GM12878 (cell line): ENCODE measurements around the gene RAD51AP1.

Experiments used
- NRF1 ChIP-seq: conservative IDR thresholded peaks from 2 replicates; pipeline ENCODE4 v1.6.1; 2011; ENCODE audit warnings: mild to moderate bottlenecking, low read depth, low read length, improper control_type of control experiment
- RFX5 ChIP-seq: IDR thresholded peaks from 2 replicates; pipeline ENCODE4 v1.6.1; 2011; ENCODE audit warnings: low read depth, low read length, improper control_type of control experiment
- TF ChIP-seq, protein P1 (sequence below): fragments of 450-650 bp; IDR thresholded peaks from 2 replicates; pipeline ENCODE4 v1.6.1; 2018; ENCODE audit warnings: borderline replicate concordance, mild to moderate bottlenecking; ENCODE audit not compliant: partially characterized antibody

DNA sequence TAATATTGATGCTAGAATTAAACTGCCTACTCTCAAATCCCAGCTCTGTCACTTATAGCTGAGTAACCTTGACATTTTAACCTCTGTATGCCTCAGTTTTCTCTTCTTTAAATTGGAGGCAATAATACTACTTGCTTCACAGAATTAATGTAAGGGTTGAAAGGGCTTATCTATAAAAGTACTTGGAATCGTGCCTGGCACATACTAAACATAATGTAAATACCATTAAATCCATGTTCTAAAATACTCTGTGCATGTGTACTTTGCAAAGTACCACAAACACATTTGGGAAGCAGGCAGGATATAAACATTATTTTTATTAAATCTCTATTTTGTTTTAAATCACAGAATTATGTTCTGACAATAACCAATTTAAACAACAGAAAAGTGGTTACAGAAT is 65.3 kb downstream of the RAD51AP1 start:
- TF ChIP-seq RFX5 (no peak), NRF1 (no peak)
- TF ChIP-seq, protein P1, sequence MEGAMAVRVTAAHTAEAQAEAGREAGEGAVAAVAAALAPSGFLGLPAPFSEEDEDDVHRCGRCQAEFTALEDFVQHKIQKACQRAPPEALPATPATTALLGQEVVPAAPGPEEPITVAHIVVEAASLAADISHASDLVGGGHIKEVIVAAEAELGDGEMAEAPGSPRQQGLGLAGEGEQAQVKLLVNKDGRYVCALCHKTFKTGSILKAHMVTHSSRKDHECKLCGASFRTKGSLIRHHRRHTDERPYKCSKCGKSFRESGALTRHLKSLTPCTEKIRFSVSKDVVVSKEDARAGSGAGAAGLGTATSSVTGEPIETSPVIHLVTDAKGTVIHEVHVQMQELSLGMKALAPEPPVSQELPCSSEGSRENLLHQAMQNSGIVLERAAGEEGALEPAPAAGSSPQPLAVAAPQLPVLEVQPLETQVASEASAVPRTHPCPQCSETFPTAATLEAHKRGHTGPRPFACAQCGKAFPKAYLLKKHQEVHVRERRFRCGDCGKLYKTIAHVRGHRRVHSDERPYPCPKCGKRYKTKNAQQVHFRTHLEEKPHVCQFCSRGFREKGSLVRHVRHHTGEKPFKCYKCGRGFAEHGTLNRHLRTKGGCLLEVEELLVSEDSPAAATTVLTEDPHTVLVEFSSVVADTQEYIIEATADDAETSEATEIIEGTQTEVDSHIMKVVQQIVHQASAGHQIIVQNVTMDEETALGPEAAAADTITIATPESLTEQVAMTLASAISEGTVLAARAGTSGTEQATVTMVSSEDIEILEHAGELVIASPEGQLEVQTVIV = no peak
